Epithelial cell of proximal tubule (primary cell): ENCODE data around the gene SLC20A1. TPM values are rescaled to one million over a fixed set of nuclear protein-coding genes. Genes with fewer than 3 reads are reported as not detected.

Experiments
- DNase-seq: peaks from one replicate; pipeline ENCODE4 v3.0.0-alpha.2; 2011; ENCODE audit warnings: low read depth
- H3K4me3 ChIP-seq: 2 replicates; pipeline ENCODE4 v1.5.1; 2011; ENCODE audit warnings: low read depth, mild to moderate bottlenecking, low read length
- CTCF ChIP-seq: conservative IDR thresholded peaks from 2 replicates; pipeline ENCODE4 v1.5.1; 2012; ENCODE audit warnings: low read depth, mild to moderate bottlenecking, low read length
- total RNA-seq: library from RNA; depleted of rRNA; stranded (reverse); fragments of >200 nt; gene quantifications from 2 replicates; pipeline ENCODE4 v1.2.3, GENCODE V29; 2015

Gene SLC20A1
- total RNA-seq = 60.1 and 89.7 TPM in 2 replicates

GRCh38 chr2:112645310-112646101, at the start of gene SLC20A1:
Gene SLC20A1 (plus strand): TSS chr2:112645939. CDS start chr2:112646829, 890 bp downstream.
- DNase-seq = no peak
- peak; percentile 31 for TF ChIP-seq CTCF
- peak within 1 kb of the TSS; percentile 64 for H3K4me3 ChIP-seq

GRCh38 chr2:112597537-112598322, 48.0 kb upstream of the SLC20A1 start:
- no peak overlapping the region for H3K4me3 ChIP-seq
- no peak for DNase-seq
- no peak for TF ChIP-seq CTCF

- no peak for DNase-seq
- no peak overlapping the region for H3K4me3 ChIP-seq
- no peak for TF ChIP-seq CTCF
These were observed 45.1 kb upstream of the SLC20A1 start for GRCh38 chr2:112600634-112601033.

- no peak for DNase-seq
- no peak overlapping the region for H3K4me3 ChIP-seq
- no peak for TF ChIP-seq CTCF
These were observed 44.0 kb upstream of the SLC20A1 start for GRCh38 chr2:112601754-112602153.

DNA sequence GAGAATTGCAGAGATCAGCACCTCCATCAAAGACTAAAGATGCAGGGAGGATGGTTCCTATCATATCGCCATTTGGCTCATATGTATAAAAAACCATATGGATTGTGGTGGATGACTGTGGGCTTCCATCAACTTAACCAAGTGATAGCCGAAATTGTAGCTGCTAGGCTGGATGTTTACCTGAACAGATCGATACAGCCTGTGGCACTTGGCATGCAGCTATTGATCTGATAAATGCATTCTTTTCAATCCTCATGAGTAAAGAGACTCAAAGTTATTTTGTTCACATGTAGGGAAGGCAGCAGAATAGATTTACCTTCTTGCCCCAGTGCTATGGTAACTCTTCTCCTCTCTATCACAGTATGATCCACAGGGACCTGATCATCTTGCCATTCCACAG, 42.8 kb upstream of the SLC20A1 start:
- H3K4me3 ChIP-seq = no peak overlapping the region
- no peak for TF ChIP-seq CTCF
- no peak for DNase-seq

GRCh38 chr2:112603731-112604130, 42.0 kb upstream of the SLC20A1 start:
- no peak for TF ChIP-seq CTCF
- no peak for DNase-seq

More at GRCh38 chr2:112603731-112604130, 42.0 kb upstream of the SLC20A1 start:
- no peak overlapping the region for H3K4me3 ChIP-seq
